ENCODE data around the gene VAV2.

Gene VAV2

GRCh38 chr9:133782157-133783130 lies 209.7 kb downstream of the VAV2 start:
- peak; percentile 71 for DNase-seq (ENCODE audit: low spot score)

- no peak for DNase-seq (ENCODE audit: low spot score)
These were observed 210.3 kb downstream of the VAV2 start for GRCh38 chr9:133781828-133782135.

DNA sequence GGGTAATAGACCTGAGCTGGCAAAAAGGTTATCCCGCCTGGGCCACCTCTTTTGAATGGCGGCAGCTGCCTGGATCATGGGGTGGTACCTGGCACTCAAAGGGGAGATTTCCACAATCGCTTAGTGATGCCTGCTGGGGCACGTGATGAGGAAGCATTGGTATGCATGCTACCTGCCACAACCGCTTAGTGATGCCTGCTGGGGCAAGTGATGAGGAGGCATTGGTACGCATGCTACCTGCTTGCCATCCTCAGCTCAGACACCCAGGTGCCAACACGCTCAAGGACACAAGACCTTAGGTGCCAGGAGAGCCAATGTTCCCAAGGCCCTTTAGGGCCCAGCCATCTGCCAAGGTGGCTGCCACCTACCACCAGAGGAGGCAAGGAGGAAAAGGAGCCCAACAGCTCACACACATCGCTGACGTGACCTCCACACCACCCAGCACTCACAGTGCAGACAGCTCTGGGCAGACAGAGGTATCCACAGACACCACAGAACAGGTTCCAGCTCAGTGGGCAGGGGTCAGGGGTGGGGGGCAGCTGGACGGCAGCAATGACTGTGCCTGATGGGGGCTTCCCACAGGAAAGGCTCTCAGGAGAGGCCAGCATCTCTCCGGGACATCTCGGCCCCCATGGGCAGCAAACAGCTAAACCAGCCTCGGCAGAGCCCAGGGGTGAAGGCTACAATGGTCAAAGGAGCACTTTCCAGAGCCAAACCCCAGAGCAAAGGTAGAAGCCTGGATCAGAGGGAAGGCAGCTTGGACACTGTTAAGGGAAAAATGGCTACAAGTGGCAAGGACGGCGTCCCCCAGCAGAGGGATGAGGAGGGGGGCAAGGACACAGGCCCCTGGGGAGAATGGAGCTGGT lies 210.9 kb downstream of the VAV2 start:
- DNase-seq (ENCODE audit: low spot score), result no peak

DNA sequence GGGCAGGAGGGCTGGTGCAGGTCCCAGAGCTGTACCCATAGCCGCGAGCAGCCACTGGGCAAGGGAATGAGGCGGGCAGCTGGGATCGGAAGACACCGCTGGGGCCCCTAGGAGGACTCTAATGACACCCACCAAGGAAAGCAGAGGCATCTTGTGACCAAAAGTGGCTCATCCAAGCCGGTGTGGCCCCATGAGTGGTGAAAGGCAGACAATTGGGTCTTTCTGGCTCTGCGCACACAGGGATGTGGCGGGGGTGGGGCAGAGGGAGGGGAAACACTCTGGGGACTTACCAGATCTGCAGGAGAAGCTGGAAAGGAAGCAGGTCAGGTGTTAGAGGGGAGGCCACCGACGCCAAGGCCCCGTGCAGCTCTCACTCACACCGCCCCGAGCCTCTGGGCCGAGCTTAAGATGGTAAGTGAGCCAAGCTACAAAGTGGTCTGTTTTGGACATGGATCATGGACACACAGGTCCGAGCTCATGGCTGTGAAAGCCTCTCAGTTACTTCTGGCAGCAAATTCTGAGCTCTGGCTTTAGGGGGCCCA lies 211.6 kb downstream of the VAV2 start:
- DNase-seq (ENCODE audit: low spot score), result no peak

- no peak for DNase-seq (ENCODE audit: low spot score)
These were observed 212.4 kb downstream of the VAV2 start for GRCh38 chr9:133779516-133780403.

GRCh38 chr9:133779081-133779480 lies 213.0 kb downstream of the VAV2 start:
- DNase-seq (ENCODE audit: low spot score), result no peak

- DNase-seq (ENCODE audit: low spot score), result no peak
These were observed 213.6 kb downstream of the VAV2 start for GRCh38 chr9:133778336-133779013.

DNA sequence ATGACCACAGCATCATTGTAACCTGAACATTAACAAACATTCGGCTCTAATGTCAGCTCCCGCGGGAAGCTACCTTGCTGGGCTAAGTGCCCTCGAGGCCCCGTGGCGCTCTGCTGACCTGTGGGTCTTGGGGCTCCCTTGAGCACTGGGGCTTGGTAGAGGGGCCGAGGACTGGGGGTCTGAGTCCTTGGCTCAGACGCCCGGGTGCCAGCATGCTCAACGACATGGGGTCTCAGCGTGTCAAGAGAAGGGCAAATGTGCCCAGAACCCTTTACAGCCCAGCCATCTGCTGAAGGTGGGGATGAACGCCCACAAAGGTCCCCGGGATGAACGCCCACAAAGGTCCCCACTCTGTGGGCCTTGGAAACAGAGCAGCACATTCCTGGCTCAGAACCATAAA lies 214.3 kb downstream of the VAV2 start:
- no peak for DNase-seq (ENCODE audit: low spot score)

- DNase-seq (ENCODE audit: low spot score), result no peak
These were observed 214.9 kb downstream of the VAV2 start for GRCh38 chr9:133777068-133777791.

DNA sequence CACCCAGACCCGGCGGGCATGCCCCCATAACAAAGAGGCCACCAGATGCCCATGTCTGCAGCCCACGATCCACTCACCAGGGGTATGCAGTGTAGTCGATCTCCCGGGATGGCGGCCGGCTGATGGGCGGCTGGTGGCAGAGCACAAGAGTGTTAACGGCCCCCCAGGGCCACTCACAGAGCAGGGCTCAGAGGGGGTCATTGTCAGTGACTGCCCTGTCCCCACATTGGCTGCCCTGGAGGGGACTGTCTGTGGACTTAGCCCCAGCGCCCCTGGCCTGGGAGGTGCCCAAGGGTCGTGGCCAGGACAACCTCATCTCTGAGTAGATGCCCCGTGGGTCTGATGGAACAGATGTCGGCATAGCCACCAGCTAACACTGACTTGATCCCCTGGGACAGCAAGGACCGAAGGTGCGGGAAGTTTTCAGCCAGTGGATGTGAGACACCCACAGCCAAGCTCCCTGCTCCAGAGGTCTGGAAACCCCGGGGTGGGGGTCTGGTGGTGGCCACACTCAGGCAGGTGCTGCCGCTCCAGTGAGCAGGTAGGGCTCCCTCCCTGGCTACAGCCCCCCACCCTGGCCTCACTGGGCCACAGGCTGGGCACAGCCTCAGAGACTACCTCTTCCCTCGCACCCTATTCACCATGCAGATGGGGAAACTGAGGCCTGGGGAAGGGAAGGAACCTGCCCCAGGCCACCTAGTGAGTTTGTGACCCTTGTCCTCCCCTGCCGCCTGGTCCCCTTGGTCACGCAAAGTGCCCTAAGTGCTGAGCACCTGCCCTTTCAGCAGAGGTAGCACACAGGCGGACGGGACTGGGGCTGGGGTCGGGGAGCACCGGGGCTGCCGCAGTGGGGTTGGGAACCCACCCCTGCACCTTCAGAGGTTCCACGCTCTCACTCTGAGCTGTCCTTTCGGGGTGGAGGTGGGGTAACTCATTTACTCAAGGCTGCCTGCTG lies 215.9 kb downstream of the VAV2 start:
- DNase-seq (ENCODE audit: low spot score), result no peak

DNA sequence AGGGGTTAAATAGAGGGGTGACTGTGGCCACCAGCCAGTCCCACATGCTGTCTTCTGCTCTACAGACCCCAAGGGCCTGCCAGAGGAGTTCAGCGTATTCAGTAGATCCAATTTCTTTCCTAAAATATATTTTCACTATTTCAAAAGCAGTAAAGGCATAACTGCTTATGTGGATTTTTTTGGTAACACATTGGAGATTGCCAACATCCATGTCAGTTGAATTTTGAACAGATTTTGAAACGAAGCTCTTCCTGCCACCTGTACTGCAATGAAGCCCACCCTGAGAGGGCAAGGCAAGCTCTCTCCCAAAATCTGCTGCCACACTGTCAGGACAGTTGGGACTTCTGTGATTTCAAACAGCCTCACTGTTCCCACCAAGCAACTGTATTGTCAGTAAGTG lies 216.8 kb downstream of the VAV2 start:
- DNase-seq (ENCODE audit: low spot score), result no peak

- DNase-seq (ENCODE audit: low spot score), result no peak
These were observed 217.3 kb downstream of the VAV2 start for GRCh38 chr9:133774799-133775198.

- DNase-seq (ENCODE audit: low spot score), result no peak
These were observed 218.1 kb downstream of the VAV2 start for GRCh38 chr9:133773889-133774655.

GRCh38 chr9:133772581-133772980 lies 219.5 kb downstream of the VAV2 start:
- no peak for DNase-seq (ENCODE audit: low spot score)

GRCh38 chr9:133771486-133772482 lies 220.3 kb downstream of the VAV2 start:
- no peak for DNase-seq (ENCODE audit: low spot score)

GRCh38 chr9:133770076-133770777 lies 221.9 kb downstream of the VAV2 start:
- no peak for DNase-seq (ENCODE audit: low spot score)

All from RKO (cell line).